CD4-positive, alpha-beta T cell treated with Interleukin-6 at 100 ng/mL for 8 hours (primary cell): ENCODE measurements around the gene COL4A2.

Source experiments
- DNase-seq: peaks from one replicate; pipeline ENCODE4 v3.0.0-alpha.2; 2020; ENCODE audit warnings: mixed read lengths, low spot score

COL4A2 gene

GRCh38 chr13:110557610-110558305, 250.7 kb downstream of the COL4A2 start:
- DNase-seq = no peak

GRCh38 chr13:110559429-110559943, 252.4 kb downstream of the COL4A2 start:
- DNase-seq = no peak

GRCh38 chr13:110559986-110560385, 252.9 kb downstream of the COL4A2 start:
- DNase-seq = no peak

GRCh38 chr13:110560601-110561343, 253.7 kb downstream of the COL4A2 start:
- DNase-seq = no peak

- peak; percentile 64 for DNase-seq
Observed at GRCh38 chr13:110561344-110562035, 254.4 kb downstream of the COL4A2 start, which contains the start of gene RAB20. Gene RAB20 (minus strand): TSS chr13:110561722. CDS start chr13:110561519, 203 bp downstream.

- no peak for DNase-seq
Observed at GRCh38 chr13:110562036-110562597, 255.0 kb downstream of the COL4A2 start.
